Measurements from ENCODE around the gene OCA2. TPM values are rescaled to one million over a fixed set of nuclear protein-coding genes. Genes with fewer than 3 reads are reported as not detected.

The OCA2 gene
- total and polyA plus RNA-seq, 2 of the 8 experiments (the other 6 are each of a cell fraction or from before 2014, with no cell fraction given) = 0.20 TPM

DNA sequence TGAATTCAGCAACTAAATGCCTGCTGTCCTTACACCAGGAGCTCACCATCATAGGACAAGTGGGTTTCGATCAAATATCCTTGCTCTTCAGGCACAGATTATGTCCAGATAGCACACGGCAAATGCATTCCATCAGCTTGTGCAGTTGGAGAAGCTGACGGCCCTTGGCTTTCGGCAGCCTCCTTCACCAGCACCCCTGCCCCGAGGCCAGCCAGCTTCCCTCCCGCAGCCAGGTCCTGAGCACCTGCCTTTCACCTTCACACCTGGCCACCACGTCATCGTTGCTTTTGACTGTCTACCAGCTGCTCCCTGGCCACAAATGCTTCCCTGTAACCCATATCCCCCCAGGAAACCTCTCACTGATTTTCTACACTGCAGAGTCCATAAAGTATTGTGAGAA is 355.5 kb downstream of the OCA2 start:
- no peak overlapping the region for H3K4ac ChIP-seq (replicated peaks; ENCODE audit: insufficient read length, low read depth, low read length)
- no peak overlapping the region for H2AFZ ChIP-seq (ENCODE audit: low read length)
- 94% methylated on average over 8 of the region's 8 CpGs; no CpG with 5 or more reads in 1 of the 2 experiments for WGBS, 2 experiments (ENCODE audit: extremely low coverage in 1 of 2, insufficient coverage in 1 of 2, insufficient read length in 1 of 2, insufficient replicate concordance in 2 of 2, low coverage in 1 of 2, low lambda C conversion rate in 2 of 2, missing lambda C conversion rate in 1 of 2)
- FAIRE-seq (no peak), DNase-seq (ENCODE audit: low read depth in 1 of 2, low spot score in 2 of 2) (peak in 1 of 2 experiments; percentile 32)
- H3K18ac ChIP-seq (ENCODE audit: extremely low read depth, low read length) = no peak overlapping the region
- H3K4me3 ChIP-seq (ENCODE audit: extremely low read depth in 1 of 4, insufficient read depth in 2 of 4, low read depth in 3 of 4, low read length in 4 of 4) = no peak overlapping the region
- no peak overlapping the region for H3K27ac ChIP-seq (ENCODE audit: low read depth, low read length)
- H4K20me1 ChIP-seq (replicated peaks in 1 of 2; ENCODE audit: control insufficient read depth in 1 of 2, insufficient read depth in 2 of 2, low read length in 2 of 2) = no peaks in the 10 kb centered on the region
- no peaks in the 10 kb centered on the region; a peak in 1 of 7 replicates for H3K27me3 ChIP-seq (replicated peaks in 1 of 4; ENCODE audit: control insufficient read depth in 3 of 4, extremely low read depth in 1 of 4, insufficient read depth in 3 of 4, low read length in 3 of 4)
- H2BK120ac ChIP-seq (replicated peaks; ENCODE audit: low read depth, low read length) = no peak overlapping the region
- no peaks in the 10 kb centered on the region; the same call in 1 of the 2 replicates for H3K23me2 ChIP-seq (ENCODE audit: low read depth, low read length)
- H3K4me2 ChIP-seq (ENCODE audit: insufficient read depth in 1 of 2, low read depth in 2 of 2, low read length in 2 of 2) = no peak overlapping the region
- no peak overlapping the region for H2BK20ac ChIP-seq (ENCODE audit: low read length)
- H2AK5ac ChIP-seq (ENCODE audit: low read depth, low read length) = no peak overlapping the region
- no peak overlapping the region for H3K9ac ChIP-seq (replicated peaks in 1 of 4; ENCODE audit: extremely low read depth in 1 of 4, low read depth in 3 of 4, low read length in 3 of 4)
- H4K91ac ChIP-seq (replicated peaks; ENCODE audit: insufficient read length, low read length) = no peak overlapping the region
- ChIA-PET CTCF (ENCODE audit: partially characterized antibody) (interaction anchor here (0.7 to 1.5 kb wide), 3 partner anchors 20 to 106 kb away, joined by 3 to 4 read pairs (median 3); no protein-coding TSS in a partner anchor), POLR2A (ENCODE audit: partially characterized antibody) (no interaction called here)
- no peaks in the 10 kb centered on the region for H3K4me1 ChIP-seq (replicated peaks in 1 of 4; ENCODE audit: control insufficient read depth in 3 of 4, insufficient read depth in 4 of 4, low read length in 3 of 4)
- H3K79me1 ChIP-seq (ENCODE audit: low read depth, low read length) = no peaks in the 10 kb centered on the region
- no peak overlapping the region for H4K5ac ChIP-seq (ENCODE audit: insufficient read length, low read depth, low read length)
- H3K56ac ChIP-seq (replicated peaks; ENCODE audit: insufficient read length, low read depth, low read length) = no peak overlapping the region
- H2BK12ac ChIP-seq (ENCODE audit: low read depth, low read length) = no peak overlapping the region
- H3K79me2 ChIP-seq (ENCODE audit: control insufficient read depth in 1 of 2, insufficient read depth in 2 of 2, low read length in 2 of 2) = no peaks in the 10 kb centered on the region
- H2BK15ac ChIP-seq (ENCODE audit: low read length) = no peak overlapping the region; the same call in 1 of the 2 replicates
- no peaks in the 10 kb centered on the region for H3K9me3 ChIP-seq (ENCODE audit: insufficient read depth in 2 of 2, low read depth in 1 of 2, low read length in 1 of 2)
- no peak overlapping the region for H4K8ac ChIP-seq (ENCODE audit: extremely low read depth, insufficient read depth, low read length)
- H3K14ac ChIP-seq (ENCODE audit: insufficient read length) = no peak overlapping the region
- H3K23ac ChIP-seq (ENCODE audit: insufficient read length) = no peak overlapping the region
- no peak overlapping the region for H2BK5ac ChIP-seq (ENCODE audit: low read depth, low read length)
- H3K36me3 ChIP-seq (ENCODE audit: control insufficient read depth in 2 of 4, insufficient read depth in 4 of 4, low read length in 3 of 4) = no peaks in the 10 kb centered on the region
- no peak for TF ChIP-seq KDM4A (IDR thresholded peaks at IDR 0.05; ENCODE audit: low read depth, low read length, severe bottlenecking)
- TF ChIP-seq, protein P1, sequence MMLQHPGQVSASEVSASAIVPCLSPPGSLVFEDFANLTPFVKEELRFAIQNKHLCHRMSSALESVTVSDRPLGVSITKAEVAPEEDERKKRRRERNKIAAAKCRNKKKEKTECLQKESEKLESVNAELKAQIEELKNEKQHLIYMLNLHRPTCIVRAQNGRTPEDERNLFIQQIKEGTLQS (IDR thresholded peaks at IDR 0.05; ENCODE audit: insufficient read depth, low read depth, low read length) = no peak
- TF ChIP-seq PHF8 (conservative IDR thresholded peaks at IDR 0.05; ENCODE audit: low read depth, low read length) = no peak
- no peak for TF ChIP-seq CREB1 (IDR thresholded peaks at IDR 0.05)
- TF ChIP-seq POLR2A (IDR thresholded peaks at IDR 0.05; ENCODE audit: control extremely low read depth in 1 of 2, low read depth in 2 of 2, low read length in 2 of 2) = no peak
- no peak for TF ChIP-seq EZH2 (IDR thresholded peaks at IDR 0.05; ENCODE audit: low read depth, low read length, severe bottlenecking)
- no peak for TF ChIP-seq CHD2 (IDR thresholded peaks at IDR 0.05; ENCODE audit: low read length)
- TF ChIP-seq HDAC6 (IDR thresholded peaks at IDR 0.05; ENCODE audit: low read depth, low read length) = no peak
- no peak for TF ChIP-seq GTF2F1 (IDR thresholded peaks at IDR 0.05; ENCODE audit: borderline replicate concordance, low read depth, low read length)
- no peak for TF ChIP-seq KDM1A (IDR thresholded peaks at IDR 0.05; ENCODE audit: borderline replicate concordance, low read length)
- TF ChIP-seq SIRT6 (IDR thresholded peaks at IDR 0.05; ENCODE audit: low read length) = no peak
- no peak for TF ChIP-seq TAF7 (optimal IDR thresholded peaks at IDR 0.05; ENCODE audit: borderline replicate concordance, low read depth, low read length)
- TF ChIP-seq BRCA1 (IDR thresholded peaks at IDR 0.05; ENCODE audit: low read depth, low read length) = no peak
- TF ChIP-seq, protein P2, sequence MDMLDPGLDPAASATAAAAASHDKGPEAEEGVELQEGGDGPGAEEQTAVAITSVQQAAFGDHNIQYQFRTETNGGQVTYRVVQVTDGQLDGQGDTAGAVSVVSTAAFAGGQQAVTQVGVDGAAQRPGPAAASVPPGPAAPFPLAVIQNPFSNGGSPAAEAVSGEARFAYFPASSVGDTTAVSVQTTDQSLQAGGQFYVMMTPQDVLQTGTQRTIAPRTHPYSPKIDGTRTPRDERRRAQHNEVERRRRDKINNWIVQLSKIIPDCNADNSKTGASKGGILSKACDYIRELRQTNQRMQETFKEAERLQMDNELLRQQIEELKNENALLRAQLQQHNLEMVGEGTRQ (IDR thresholded peaks at IDR 0.05; ENCODE audit: low read length) = no peak

Measured in H1 (cell line).